Ishikawa (cell line): ENCODE results near the gene TJP1.

Experiments
- EP300 ChIP-seq: IDR thresholded peaks from 2 replicates; pipeline ENCODE4 v1.6.1; 2012; ENCODE audit warnings: borderline replicate concordance
- TCF12 ChIP-seq: IDR thresholded peaks from 2 replicates; pipeline ENCODE4 v1.6.1; 2012; ENCODE audit warnings: low read depth

- no peak for TF ChIP-seq TCF12
- no peak for TF ChIP-seq EP300
Observed at GRCh38 chr15:29668120-29668602, 154.1 kb downstream of the TJP1 start.
